NT2/D1 (cell line): ENCODE results near the gene PLPP1.

Experiments used
- YY1 ChIP-seq: IDR thresholded peaks from 2 replicates; pipeline ENCODE4 v1.6.1; 2011; ENCODE audit not compliant: insufficient read length, insufficient read depth
- ZNF274 ChIP-seq: IDR thresholded peaks from 2 replicates; pipeline ENCODE4 v1.6.1; 2011; ENCODE audit warnings: mild to moderate bottlenecking, low read depth, low read length

DNA sequence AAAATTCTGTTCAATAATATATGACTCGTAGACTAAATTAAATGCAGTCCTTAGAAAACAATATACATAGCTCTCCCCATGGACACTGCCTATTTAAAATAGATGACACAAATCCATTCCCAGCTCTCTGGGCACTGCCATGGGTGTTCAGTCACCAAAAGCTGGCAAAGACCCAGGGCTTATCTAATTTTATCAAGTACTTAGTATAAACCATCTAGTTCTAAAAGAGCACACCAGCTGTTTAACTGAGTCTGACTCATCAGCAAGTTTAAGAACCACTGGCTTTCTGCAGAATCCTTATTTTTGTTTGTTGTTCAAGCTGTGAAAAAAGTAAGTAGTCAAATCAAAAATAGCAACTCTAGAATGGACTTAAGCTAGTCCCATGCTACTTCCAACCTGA is 107.6 kb downstream of the PLPP1 start:
- TF ChIP-seq ZNF274 (no peak), YY1 (no peak)
